HG03095 (cell line): Measurements from ENCODE around the gene VPS41.
"Not testable (repeated sequence)": the region's sequence is repeated elsewhere in the genome, so short reads cannot be mapped to it uniquely, and the experiment has no call there.

Experiments
- ATAC-seq: cut with Tn5 transposase; IDR thresholded peaks from one replicate; pipeline ENCODE4 v1.9.1; 2021; ENCODE audit warnings: moderate library complexity; ENCODE audit not compliant: unreplicated experiment

VPS41 gene

DNA sequence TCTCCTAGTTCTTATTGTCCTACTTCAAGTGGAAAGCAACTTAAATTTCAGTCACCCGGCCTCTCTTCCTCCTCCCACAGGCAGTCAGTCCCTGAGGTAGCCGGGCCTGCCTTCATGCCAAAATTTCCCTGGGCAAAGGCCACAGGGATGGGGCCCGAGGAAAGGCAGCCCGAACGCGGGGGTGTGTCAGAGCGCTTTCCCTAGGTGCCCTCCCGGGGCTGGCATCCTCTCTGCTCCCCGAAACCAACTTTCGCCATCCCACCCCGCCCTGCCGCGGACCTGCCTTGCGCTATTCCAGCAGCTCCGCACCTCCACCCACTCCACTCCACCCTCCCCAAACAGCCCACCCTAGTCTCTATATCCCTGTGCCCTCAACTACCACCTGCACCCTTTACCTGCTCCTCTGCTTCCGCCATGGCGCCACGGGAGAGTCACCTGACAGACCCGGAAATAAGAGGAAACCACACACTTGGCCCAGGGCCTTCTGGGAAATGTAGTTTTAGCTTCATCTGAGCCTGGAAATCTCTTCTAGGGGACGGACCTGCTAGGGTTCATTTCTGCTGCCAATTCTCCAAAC, at the start of gene VPS41:
TSS of gene VPS41 (minus strand) at position 433 of the 577 bp plus-strand sequence. CDS start at position 416, 17 bp downstream.
- ATAC-seq, result peak; percentile 96

DNA sequence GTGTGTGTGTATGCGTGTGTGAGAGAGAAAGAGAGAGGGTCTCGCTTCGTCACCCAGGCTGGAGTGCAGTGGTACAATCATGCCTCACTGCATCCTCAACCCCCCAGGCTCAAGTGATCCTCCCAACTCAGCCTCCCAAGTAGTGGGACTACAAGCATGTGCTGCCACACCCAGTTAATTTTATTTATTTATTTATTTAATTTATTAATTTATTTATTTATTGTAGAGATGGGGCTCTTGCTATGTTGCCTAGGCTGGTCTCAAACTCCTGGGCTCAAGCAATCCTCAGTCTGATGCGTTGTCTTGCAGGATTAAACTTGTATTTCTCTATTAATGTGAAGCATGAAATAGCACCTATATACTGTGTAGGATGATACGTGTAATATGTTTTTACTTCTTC, 46.9 kb upstream of the VPS41 start:
- no peak for ATAC-seq

DNA sequence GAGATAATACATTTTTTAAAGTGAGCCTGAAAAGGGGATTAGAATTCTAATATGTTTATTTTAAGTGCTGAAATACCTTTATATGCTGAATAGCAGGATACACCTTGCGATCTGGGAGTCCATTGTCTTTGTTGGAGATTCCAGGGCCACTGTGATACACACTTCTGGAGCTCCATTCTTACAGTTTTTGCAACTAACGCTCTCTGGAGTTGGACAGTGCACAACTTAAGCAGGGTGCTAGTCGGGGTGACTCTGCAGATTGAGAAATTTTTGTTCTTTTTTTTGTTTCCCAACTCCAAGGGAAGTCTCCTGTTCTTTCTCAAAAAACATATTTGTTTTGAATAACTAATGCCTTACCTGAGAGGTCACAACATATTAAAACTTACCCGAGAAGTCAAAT, 45.0 kb upstream of the VPS41 start:
- ATAC-seq, result no peak

DNA sequence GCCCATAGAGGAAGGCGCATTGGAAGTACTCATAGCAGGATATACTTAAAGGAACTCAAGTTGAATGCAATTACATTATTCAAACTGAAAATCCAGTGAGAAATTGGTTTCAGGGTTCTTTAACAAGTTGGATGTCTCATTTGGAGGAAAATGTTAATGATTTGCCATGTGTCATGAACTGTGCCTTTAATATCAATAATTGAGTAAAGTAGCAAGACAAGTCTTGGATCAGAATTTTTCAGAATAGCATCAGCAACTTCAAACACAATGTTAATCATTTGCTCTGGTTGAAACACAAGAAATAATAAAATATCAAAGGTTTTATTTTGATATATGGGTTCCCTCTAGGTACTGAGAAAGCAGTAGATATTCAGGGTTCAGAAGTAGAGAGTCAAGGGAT, 44.2 kb upstream of the VPS41 start:
- no peak for ATAC-seq

DNA sequence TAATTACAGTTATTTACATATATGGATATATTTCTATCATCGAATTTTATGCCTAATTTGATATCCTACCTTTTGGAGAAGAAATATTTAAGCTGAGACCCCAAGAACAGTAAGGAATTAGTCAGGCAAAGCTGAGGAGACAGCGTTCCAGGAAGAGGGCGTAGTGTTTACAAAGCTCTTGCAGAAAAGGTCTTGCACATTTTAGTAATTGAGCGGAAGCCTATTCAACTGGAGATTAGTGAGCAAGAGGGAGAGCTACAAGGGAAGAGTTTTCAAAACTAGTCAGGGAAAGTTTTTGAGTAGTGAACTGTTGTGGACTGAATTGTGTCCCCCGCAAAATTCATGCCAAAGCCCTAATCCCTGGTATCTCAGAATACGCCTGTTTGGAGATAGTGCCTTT, 42.2 kb upstream of the VPS41 start:
- ATAC-seq, result no peak

DNA sequence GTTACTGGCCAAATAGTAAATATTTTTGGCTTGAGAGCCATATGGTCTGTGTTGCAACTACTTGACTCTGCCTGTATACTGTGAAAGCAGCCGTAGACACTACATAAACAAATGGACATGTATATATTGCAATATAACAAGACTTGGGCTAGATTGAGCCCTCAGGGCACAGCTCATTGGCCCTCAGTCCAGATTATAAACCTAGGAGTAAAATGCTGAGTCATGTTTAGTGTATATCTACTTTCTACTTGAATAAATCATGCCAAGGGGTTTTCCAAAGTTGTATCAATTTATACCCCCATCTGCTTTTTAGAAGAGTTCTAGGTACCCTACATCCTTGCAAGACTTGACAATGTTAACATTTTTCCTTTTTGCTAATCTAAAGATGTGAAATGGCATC, 41.3 kb upstream of the VPS41 start:
- no peak for ATAC-seq

DNA sequence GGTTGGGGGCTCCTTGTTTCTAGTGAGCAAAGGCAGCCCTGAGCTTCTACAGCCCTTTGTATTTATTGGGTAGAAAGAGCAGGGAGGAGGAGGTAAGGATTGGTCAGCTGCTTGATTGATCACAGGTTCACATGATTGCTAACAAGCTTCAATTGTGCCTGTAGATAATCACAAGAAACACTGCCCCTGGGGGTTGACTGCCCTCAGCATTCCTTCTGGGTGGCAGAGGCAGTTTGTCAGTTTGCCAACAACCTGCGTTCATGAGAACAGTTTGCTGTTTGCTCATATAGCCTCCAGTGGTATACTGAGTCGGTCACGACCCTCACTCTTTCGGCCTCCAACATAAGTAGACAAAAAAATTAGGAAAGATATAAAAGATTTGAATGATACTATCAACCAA, 38.5 kb upstream of the VPS41 start:
- ATAC-seq, result not testable (repeated sequence)

DNA sequence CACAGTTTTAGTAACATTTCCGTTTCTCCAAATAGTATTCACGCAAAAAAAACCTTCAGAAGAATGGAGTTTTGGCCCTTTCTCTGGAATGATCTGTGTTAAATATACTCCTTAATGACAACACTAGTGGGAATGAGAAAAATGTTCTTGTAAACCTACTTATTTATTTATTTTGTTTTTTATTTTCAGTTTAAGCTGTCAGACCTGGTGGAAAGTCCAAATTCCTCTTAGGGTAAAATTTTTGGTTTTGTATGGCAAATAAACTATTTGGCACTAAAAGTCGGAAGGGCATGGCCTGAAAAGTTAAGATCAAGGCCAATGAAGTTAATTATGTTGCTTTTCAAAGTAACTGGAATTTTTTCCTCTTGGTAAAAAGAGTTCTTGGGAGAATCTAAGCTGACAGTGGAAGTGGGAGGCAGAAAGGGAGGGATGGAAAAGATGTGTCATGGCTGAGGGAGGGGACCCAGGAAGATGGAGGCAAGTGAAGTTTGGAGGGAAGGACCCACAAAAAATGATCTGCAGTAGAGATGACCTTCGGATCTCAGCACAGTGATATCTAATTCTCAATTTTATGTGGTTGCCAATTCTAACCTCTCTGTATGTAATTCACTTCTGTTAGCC, 33.5 kb upstream of the VPS41 start:
- ATAC-seq, result no peak

DNA sequence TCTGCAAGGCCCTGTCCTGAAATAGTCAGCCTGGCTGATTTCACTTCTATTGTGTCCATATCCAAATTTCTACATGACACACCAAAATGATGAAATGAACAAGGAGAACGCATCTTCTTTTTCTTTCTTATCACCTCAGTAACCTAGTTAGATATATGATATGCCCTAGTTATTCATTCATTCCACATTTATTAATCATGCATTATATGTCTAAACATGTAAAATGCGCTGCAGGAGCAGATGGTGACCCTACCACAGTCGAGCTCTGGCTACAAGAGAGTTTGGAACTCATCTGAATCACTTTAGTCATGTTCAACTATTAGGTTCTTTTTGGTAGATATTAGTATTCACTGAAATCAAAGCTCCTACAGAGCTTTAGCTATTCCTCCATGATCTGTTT, 31.8 kb upstream of the VPS41 start:
- no peak for ATAC-seq

DNA sequence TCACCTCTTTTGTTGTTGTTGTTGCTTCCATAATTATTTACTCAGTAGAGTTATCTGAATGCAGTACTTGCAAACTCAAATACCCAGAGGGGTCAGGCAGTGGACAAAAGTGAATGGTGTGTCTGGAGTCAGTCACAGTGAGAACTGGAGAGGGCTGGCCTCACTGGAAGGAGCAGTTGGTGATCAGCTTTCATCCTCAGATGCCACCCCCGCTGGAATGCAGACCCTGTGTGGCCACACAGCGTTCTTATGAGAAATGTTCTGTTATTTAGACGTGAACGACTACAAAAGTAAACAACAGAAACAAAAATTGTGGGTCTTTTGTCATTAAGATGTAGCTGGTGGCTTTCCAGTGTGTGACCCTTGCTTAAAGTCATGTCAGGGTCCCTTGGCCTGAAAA, 29.6 kb upstream of the VPS41 start:
- ATAC-seq, result no peak

DNA sequence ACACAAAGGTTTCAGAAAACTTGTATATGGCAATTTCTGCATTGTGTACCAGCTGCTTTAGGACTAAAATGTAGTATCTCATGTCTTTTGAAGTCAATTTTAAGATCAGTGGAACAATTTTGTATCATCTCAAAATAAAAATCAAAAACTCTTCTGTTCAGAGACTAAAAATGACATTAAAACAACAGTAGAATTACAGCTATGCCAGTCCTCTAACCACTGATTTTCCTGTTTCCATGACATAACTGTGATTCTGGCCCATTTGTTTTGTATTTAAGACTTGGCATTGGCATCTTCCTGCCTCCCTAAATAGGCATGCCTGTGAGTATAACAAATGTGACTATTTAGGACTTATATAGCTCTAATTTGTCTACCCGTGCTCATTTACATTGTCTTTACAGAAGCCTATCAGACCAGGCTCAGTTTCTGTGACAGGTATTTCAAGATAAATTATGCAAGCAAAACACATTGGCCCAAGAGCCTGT, 29.1 kb upstream of the VPS41 start:
- ATAC-seq, result no peak

DNA sequence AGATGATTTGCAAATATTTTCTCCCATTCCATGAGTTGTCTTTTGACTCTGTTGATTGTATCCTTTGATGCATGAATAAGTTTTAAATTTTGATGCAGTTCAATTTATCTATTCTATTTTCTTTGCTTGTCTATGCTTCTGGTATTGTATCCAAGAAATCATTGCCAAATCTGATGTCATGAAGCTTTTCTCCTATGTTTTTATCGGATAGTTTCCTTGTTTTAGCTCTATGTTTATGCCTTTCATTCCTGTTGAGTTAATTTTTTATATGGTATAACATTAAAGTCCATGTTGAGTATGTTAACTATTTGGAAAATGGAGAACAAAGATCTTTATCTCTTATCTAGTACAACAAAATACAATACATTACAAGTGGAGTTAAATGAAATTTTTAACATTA, 27.6 kb upstream of the VPS41 start:
- no peak for ATAC-seq

DNA sequence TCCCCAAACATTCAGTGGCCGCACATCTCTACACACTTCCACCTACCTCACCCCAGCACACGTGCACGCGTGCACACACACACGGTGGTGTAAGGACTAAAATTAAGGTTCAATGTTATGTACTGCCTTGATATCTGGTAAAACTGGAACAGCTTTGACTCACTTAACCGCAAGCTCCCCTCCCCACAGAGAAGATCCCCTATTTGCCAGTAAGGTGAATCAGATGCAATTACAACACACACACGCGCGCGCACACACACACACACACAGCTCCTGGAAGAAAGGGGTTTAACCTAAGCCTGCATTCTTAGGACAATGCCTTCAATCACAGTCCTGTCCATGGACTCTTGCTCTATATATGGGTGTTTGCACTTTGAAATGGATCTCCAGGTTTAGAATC, 25.5 kb upstream of the VPS41 start:
- no peak for ATAC-seq

DNA sequence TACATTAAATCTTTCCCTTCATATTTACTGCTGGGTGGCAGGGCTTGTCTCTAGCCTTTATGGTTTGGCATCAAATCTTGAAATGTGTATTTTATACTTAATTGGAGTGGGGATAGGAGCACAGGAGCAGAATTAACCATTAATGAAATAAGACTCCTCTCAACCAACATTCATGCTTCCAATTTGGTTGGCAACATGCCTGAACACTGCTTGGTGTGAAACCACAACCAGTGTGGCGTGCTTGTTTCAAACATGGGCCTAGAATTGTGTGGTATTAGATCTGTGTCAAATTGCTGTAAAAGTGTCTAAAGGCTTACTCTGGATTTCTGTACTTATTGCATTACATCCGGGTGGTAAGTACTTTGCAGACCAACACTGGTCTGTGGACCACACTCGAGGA, 25.1 kb upstream of the VPS41 start:
- ATAC-seq, result no peak

DNA sequence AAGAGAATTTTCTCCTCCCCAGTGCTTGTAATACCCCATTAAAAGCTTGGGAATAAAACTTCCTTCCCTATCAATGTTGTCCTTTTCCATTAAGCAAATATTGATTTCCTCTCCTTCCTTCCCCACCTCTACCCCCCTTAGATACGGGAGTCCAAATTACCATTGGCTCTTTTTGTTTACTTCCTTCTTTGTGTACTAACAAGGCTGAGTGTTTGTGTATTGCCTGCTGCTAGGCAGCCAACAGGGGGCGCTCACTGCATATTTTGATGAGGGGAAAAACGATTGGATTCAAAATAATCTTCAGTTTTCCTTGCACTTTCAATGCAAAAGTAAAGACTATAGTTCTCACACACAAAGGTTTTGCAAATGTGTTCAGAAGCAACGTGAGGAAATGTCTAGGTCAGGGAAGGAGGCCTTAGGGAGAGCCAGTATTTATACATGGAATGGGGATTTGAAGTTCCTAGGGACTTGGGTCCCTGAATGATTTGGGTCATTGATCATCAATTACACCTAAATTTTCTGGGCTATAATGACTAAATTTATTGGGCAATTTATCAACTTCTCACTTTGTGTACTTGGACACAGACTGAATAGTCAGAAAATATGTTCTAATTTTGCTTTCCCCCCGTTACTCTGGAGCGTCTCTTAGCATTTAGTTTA, 23.6 kb upstream of the VPS41 start:
- peak; percentile 69 for ATAC-seq

DNA sequence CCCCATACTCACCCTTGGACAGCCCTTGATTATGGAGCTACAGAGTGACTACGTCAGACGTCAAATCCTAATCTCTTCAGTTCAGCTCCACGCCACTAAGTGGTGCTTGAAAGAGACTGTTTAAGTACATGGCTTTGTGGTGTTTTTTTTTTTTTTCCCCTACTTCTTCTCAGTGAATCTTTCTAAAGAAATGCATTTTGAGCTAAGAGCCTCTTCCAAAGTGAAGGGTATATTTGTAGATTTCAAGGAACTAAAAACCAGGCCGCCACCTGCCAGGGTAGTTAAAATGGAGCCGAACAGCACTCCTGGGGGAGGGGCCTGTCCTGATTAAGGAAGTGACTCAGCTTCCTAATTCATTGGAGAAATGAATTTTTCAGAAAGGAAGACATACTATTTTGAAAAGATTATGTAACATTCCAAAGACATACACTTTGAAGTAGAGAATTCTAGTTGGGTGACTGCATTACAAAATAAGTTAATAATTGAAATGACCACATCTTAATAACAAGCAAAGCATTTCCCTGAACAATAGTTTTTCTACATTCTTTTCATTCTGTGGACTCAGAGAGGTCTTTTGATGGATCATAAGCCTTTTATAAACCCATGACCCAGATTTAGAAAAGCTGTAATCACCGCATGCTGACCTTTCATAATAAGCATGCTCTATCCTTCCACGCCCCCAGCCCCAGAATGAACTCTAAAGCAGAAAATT, 20.6 kb upstream of the VPS41 start:
- ATAC-seq, result no peak

DNA sequence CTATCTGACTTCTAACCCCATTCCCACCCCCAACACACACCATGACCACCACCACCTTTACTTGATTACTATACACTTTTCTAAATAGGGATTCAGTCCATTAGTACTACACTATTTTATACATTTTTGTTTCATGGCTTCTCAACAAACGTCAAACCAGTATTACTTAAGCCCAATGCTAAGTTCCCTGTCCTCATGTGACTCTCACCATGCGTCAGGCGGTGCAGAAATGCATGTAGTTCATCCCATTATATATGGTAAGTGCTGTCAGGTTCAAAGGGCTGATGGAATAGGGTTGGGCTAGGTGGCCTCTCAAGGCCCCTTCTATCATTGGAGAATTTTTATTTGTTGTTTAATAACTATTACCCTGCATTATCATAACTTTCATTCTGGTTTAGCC, 19.5 kb upstream of the VPS41 start:
- ATAC-seq, result no peak

DNA sequence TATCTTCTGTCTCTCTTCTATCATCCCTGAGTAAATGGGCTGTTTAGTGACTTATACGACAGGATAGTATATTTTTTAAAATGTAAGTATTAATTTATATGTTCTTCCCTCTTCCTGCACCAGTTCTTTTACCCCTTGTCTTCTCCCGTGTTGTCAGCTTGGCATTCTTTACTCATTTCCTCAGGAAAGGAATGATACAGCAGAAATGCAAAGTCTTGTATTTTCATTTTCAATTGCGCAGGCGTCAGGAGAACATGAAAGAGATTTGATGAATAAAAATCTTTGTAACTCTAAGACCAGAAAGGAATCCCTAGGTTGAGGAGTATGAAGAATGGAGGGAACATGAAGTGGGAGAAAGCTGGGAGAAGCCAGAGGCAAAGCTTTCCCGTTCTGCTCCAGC, 18.8 kb upstream of the VPS41 start:
- no peak for ATAC-seq

DNA sequence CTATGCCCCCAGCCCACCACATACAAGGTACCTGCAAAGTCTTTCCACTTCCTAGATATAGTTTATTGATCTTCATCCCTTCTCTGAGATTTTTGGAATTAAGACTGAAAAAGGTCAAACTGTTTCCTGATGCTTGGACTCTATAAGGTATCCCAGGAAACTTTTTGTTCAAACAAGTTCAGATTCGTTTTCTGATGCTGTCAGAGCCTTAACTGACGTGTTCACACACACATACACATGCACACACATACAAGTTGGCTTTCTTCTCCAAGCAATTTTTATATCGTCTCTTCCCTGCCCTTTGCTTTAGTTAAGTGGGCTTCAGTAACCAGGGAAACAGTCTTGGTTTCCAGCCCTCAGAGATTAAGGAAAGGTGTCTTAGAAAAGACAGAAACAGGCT, 11.7 kb upstream of the VPS41 start:
- no peak for ATAC-seq

DNA sequence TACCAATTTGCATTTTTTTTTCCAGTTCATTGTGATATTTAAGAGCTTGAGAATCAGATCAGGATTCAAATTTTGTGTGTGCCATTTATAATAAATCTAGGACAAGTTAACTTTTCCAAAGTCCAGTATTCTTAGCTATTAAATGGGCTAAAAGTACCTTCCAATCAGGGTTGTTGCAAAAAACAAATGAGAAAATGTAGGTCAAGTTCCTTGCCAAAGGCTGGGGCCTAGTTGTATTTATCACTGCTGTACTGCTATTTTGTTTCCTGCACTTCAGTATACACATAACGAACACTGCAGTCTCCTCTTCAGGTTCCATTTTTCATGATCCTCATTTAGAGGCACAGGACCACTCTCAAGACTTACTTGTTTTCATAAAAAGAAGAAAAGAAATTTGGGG, 7.4 kb upstream of the VPS41 start:
- no peak for ATAC-seq

DNA sequence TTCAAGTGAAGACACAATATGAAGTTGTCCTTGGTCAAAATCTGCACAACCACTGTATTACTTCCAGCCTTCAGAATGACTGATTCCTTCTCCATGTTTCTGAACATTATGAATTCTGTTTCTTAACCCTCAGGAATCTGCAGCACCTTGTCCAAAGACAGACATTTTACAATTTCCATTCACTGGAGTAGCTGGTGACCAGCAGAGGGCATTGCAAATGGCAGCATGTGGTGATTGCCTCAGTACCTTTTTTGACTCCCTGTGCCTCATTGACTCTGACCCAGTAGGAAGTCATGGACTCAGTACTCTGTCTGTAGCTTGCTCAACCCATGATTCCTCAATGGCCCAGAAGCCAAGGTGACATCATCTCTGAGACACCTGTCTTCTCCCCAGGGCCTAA, 879 bp upstream of the VPS41 start:
- no peak for ATAC-seq

DNA sequence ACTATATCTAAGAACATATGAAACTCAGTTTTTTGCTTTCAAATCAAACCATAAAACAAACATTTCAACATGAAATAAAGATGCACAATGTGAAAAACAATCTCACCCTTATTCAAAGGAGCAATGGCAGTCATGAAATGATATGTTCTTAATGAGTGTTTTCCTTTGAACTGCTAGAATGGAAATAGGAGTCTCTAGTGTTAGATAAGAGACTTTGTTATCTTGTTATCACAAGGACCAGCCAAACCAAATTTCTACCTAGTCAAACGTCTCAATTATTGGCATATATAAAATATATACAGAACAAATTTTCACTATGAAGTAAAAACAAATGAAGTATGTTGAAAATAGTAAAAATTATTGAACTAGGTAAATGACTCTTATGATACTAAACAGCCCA, 1.2 kb downstream of the VPS41 start:
- ATAC-seq, result no peak
